Measurements from ENCODE around the gene TMPRSS12.
A peak's percentile ranks its signal among the peaks of the same experiment; 100 is the strongest.
"Not testable (repeated sequence)": the region's sequence is repeated elsewhere in the genome, so short reads cannot be mapped to it uniquely, and the experiment has no call there.

Gene TMPRSS12

DNA sequence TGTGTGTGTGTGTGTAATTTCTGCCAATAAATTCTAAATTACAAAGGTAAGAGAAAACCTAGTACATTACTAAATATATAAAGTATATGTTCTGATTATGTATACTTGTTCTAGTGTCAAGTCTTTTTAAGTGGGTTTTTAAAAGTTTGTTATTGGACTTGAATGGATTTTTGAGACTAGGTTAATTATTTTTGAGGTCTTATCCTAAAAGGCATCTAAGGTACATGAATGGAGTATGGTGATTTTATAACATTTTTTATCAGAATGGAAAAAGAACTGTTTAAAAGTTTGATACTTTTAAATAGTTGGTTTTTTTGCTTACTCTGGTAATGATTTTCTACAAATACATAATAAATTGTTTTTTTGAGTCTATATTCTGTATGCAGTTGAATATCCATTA, 22.5 kb upstream of the TMPRSS12 start:
- H3K27me3 ChIP-seq (replicated peaks in 2 of 5; ENCODE audit: control insufficient read depth in 4 of 5, insufficient read depth in 5 of 5, low read length in 4 of 5): no peaks in the 10 kb centered on the region
- peaks cover 2 to 39% (median 23%) of the 10 kb centered on the region in 4 experiments for H3K36me3 ChIP-seq (ENCODE audit: control insufficient read depth in 4 of 4, insufficient read depth in 4 of 4, low read length in 3 of 4)
- CTCF ChIA-PET: interaction anchor here (1.0 to 1.1 kb wide), 2 partner anchors 15 to 167 kb away, joined by 3 to 4 read pairs; no protein-coding TSS in a partner anchor
- H3K4me1 ChIP-seq (ENCODE audit: control extremely low read depth in 1 of 4, control insufficient read depth in 4 of 4, insufficient read depth in 4 of 4, low read length in 3 of 4): no peaks in the 10 kb centered on the region
- H3K27ac ChIP-seq (ENCODE audit: insufficient read depth in 1 of 2, low read depth in 1 of 2, low read length in 2 of 2, poor library complexity in 1 of 2, severe bottlenecking in 2 of 2): no peak overlapping the region
- H3K4me3 ChIP-seq (ENCODE audit: control insufficient read depth in 1 of 7, extremely low read depth in 1 of 7, insufficient read depth in 4 of 7, low read depth in 2 of 7, low read length in 6 of 7): no peak overlapping the region
- no peak for DNase-seq
- POLR2A ChIA-PET: no interaction called here
- H3K9me3 ChIP-seq (ENCODE audit: control extremely low read depth in 1 of 5, control insufficient read depth in 4 of 5, insufficient read depth in 2 of 5, low read depth in 1 of 5, low read length in 4 of 5): no peaks in the 10 kb centered on the region

DNA sequence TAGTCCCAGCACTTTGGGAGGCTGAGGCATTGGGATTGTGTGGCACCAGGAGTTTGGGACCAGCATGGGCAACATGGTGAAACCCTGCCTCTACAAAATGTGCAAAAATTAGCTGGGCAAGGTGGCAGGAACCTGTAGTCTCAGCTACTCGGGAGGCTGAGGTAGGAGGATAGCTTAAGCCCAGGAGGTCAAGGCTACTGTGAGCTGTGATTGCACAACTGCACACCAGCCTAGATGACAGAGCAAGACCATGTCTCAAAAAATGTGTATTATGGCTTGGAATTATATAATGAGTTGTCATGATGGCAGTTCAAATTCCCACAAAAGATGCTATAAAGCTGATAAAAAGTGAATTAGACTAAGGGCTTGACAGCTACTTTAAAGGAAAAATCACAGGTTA, 20.6 kb upstream of the TMPRSS12 start:
- no peak overlapping the region for H3K4me3 ChIP-seq (ENCODE audit: control insufficient read depth in 1 of 7, extremely low read depth in 1 of 7, insufficient read depth in 4 of 7, low read depth in 2 of 7, low read length in 6 of 7)
- no peaks in the 10 kb centered on the region for H3K9me3 ChIP-seq (ENCODE audit: control extremely low read depth in 1 of 5, control insufficient read depth in 4 of 5, insufficient read depth in 2 of 5, low read depth in 1 of 5, low read length in 4 of 5)
- H3K36me3 ChIP-seq (ENCODE audit: control insufficient read depth in 4 of 4, insufficient read depth in 4 of 4, low read length in 3 of 4): peaks cover 0 to 20% (median 7%) of the 10 kb centered on the region in 4 experiments
- H3K27ac ChIP-seq (ENCODE audit: insufficient read depth in 1 of 2, low read depth in 1 of 2, low read length in 2 of 2, poor library complexity in 1 of 2, severe bottlenecking in 2 of 2): no peak overlapping the region
- no peaks in the 10 kb centered on the region for H3K4me1 ChIP-seq (ENCODE audit: control extremely low read depth in 1 of 4, control insufficient read depth in 4 of 4, insufficient read depth in 4 of 4, low read length in 3 of 4)
- H3K27me3 ChIP-seq (replicated peaks in 2 of 5; ENCODE audit: control insufficient read depth in 4 of 5, insufficient read depth in 5 of 5, low read length in 4 of 5): no peaks in the 10 kb centered on the region
- DNase-seq: no peak
- 100% methylated on average over 1 of the region's 1 CpG for WGBS (ENCODE audit: insufficient coverage)
- ChIA-PET CTCF (interaction anchor here (0.7 to 2.3 kb wide), 7 partner anchors 9 to 204 kb away, joined by 3 to 8 read pairs (median 4); partner anchors contain the start of gene SLC11A2), POLR2A (no interaction called here)

DNA sequence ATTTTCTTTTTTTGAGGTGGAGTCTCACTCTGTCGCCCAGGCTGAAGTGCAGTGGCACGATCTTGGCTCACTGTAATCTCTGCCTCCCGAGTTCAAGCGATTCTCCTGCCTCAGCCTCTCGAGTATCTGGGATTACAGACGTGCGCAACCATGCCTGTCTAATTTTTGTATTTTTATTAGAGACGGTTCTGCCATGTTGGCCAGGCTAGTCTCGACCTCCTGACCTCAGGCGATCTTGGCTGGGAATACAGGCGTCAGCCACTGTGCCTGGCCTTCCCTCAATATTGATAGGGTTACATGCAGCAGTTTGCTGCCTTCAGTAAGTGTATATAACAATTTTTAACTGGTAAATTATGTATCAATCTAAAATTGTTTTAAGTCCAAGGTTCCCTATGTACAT, 19.0 kb upstream of the TMPRSS12 start:
- H3K9me3 ChIP-seq (ENCODE audit: control extremely low read depth in 1 of 5, control insufficient read depth in 4 of 5, insufficient read depth in 2 of 5, low read depth in 1 of 5, low read length in 4 of 5); H3K4me3 ChIP-seq (ENCODE audit: control insufficient read depth in 1 of 7, extremely low read depth in 1 of 7, insufficient read depth in 4 of 7, low read depth in 2 of 7, low read length in 6 of 7); POLR2A ChIA-PET; H3K27me3 ChIP-seq (replicated peaks in 2 of 5; ENCODE audit: control insufficient read depth in 4 of 5, insufficient read depth in 5 of 5, low read length in 4 of 5); DNase-seq; H3K36me3 ChIP-seq (ENCODE audit: control insufficient read depth in 4 of 4, insufficient read depth in 4 of 4, low read length in 3 of 4); H3K4me1 ChIP-seq (ENCODE audit: control extremely low read depth in 1 of 4, control insufficient read depth in 4 of 4, insufficient read depth in 4 of 4, low read length in 3 of 4); H3K27ac ChIP-seq (ENCODE audit: insufficient read depth in 1 of 2, low read depth in 1 of 2, low read length in 2 of 2, poor library complexity in 1 of 2, severe bottlenecking in 2 of 2): not testable (repeated sequence)
- over 99% methylated on average over 10 of the region's 11 CpGs for WGBS (ENCODE audit: insufficient coverage)
- CTCF ChIA-PET: interaction anchor here (7.3 kb wide), 1 partner anchor 164 kb away, joined by 108 read pairs; no protein-coding TSS in a partner anchor

DNA sequence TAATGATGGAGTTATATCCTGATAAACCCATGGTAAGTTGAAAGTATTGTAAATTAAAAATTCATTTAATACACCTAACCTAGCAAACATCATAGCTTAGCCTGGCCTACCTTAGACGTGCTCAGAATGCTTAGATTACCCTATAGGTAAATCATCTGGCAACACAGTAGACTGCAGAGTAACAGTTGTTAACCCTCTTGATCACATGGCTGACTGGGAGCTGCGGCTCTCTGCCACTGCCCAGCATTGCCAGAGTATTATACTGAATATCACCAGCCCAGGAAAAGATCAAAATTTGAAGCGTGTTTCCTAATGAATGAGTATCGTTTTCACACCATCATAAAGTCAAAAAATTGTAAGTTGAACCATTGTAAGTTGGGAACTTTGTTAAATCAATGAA, 17.8 kb upstream of the TMPRSS12 start:
- WGBS (ENCODE audit: insufficient coverage): 75% methylated on average over 2 of the region's 4 CpGs
- no peaks in the 10 kb centered on the region for H3K9me3 ChIP-seq (ENCODE audit: control extremely low read depth in 1 of 5, control insufficient read depth in 4 of 5, insufficient read depth in 2 of 5, low read depth in 1 of 5, low read length in 4 of 5)
- POLR2A ChIA-PET: interaction anchor here (0.6 kb wide), 2 partner anchors 58 to 205 kb away, joined by 3 to 4 read pairs; no protein-coding TSS in a partner anchor
- peaks cover 0 to 3% (median 0%) of the 10 kb centered on the region in 4 experiments for H3K36me3 ChIP-seq (ENCODE audit: control insufficient read depth in 4 of 4, insufficient read depth in 4 of 4, low read length in 3 of 4)
- peak overlapping the region in 1 of 7 experiments; percentile 34 for H3K4me3 ChIP-seq (ENCODE audit: control insufficient read depth in 1 of 7, extremely low read depth in 1 of 7, insufficient read depth in 4 of 7, low read depth in 2 of 7, low read length in 6 of 7)
- no peaks in the 10 kb centered on the region for H3K4me1 ChIP-seq (ENCODE audit: control extremely low read depth in 1 of 4, control insufficient read depth in 4 of 4, insufficient read depth in 4 of 4, low read length in 3 of 4)
- H3K27ac ChIP-seq (ENCODE audit: insufficient read depth in 1 of 2, low read depth in 1 of 2, low read length in 2 of 2, poor library complexity in 1 of 2, severe bottlenecking in 2 of 2): peak overlapping the region in 1 of 2 experiments; percentile 52
- H3K27me3 ChIP-seq (replicated peaks in 2 of 5; ENCODE audit: control insufficient read depth in 4 of 5, insufficient read depth in 5 of 5, low read length in 4 of 5): no peaks in the 10 kb centered on the region
- CTCF ChIA-PET: interaction anchor here (0.7 to 7.3 kb wide), 11 partner anchors 10 to 204 kb away, joined by 3 to 108 read pairs (median 3); partner anchors contain the start of gene ATF1
- DNase-seq: no peak

DNA sequence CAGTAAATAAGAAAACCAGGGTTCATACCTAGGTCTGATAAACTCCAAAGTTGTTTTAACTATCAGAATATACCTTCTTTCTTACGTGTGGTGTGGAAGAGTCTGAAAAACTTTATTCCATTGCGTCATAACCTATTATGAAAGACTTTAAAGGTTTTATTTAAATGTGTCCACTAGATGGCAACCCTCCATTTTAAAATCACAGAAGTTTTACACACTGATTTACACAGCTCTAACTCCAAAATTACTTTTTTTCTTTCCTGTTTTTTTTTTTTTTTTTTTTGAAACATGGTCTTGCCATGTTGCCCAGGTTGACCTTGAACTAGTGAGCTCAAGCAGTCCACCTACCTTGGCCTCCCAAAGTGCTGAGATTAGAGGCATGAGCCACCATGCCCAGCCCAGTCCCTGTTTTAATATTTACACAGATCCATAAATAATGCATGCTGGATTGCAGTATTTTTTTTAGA, 17.3 kb upstream of the TMPRSS12 start:
- Histone ChIP-seq H3K27me3 (replicated peaks in 2 of 5; ENCODE audit: control insufficient read depth in 4 of 5, insufficient read depth in 5 of 5, low read length in 4 of 5) (no peaks in the 10 kb centered on the region), H3K4me1 (ENCODE audit: control extremely low read depth in 1 of 4, control insufficient read depth in 4 of 4, insufficient read depth in 4 of 4, low read length in 3 of 4) (no peaks in the 10 kb centered on the region), H3K4me3 (ENCODE audit: control insufficient read depth in 1 of 7, extremely low read depth in 1 of 7, insufficient read depth in 4 of 7, low read depth in 2 of 7, low read length in 6 of 7) (peak overlapping the region in 1 of 7 experiments; percentile 34), H3K27ac (ENCODE audit: insufficient read depth in 1 of 2, low read depth in 1 of 2, low read length in 2 of 2, poor library complexity in 1 of 2, severe bottlenecking in 2 of 2) (peak overlapping the region in 1 of 2 experiments; percentile 52), H3K36me3 (ENCODE audit: control insufficient read depth in 4 of 4, insufficient read depth in 4 of 4, low read length in 3 of 4) (peaks cover 0 to 3% (median 0%) of the 10 kb centered on the region in 4 experiments), H3K9me3 (ENCODE audit: control extremely low read depth in 1 of 5, control insufficient read depth in 4 of 5, insufficient read depth in 2 of 5, low read depth in 1 of 5, low read length in 4 of 5) (no peaks in the 10 kb centered on the region)
- DNase-seq: peak; percentile 78 to 86 (median 82)
- ChIA-PET POLR2A (interaction anchor here (0.6 kb wide), 2 partner anchors 59 to 204 kb away, joined by 3 to 4 read pairs; no protein-coding TSS in a partner anchor), CTCF (interaction anchor here (0.7 to 7.3 kb wide), 17 partner anchors 10 to 204 kb away, joined by 3 to 108 read pairs (median 3); partner anchors contain the start of genes ATF1 and SLC11A2)
- no CpG with 5 or more reads among the region's 2 CpGs for WGBS (ENCODE audit: insufficient coverage)

DNA sequence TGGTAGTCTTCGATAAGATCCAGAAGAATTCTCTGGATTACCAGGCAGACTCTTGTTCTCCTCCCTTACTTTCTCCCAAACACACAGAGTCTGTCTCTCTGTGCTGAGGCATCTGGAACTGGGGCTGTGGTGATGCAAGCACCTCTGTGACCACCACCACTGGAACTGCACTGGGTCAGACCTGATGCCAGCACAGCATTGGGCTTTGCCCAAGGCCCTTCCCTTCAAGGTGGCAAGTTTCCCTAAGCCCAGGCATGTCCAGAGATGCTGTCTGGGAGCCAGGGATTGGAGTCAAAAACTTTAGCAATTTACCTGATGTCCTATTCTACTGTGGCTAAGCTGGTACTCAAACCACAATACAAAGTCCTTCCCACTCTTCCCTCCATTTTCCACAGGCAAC, 14.6 kb upstream of the TMPRSS12 start:
- Histone ChIP-seq H3K27me3 (replicated peaks in 2 of 5; ENCODE audit: control insufficient read depth in 4 of 5, insufficient read depth in 5 of 5, low read length in 4 of 5) (no peaks in the 10 kb centered on the region), H3K4me1 (ENCODE audit: control extremely low read depth in 1 of 4, control insufficient read depth in 4 of 4, insufficient read depth in 4 of 4, low read length in 3 of 4) (no peaks in the 10 kb centered on the region), H3K9me3 (ENCODE audit: control extremely low read depth in 1 of 5, control insufficient read depth in 4 of 5, insufficient read depth in 2 of 5, low read depth in 1 of 5, low read length in 4 of 5) (peaks cover 0 to 5% (median 0%) of the 10 kb centered on the region in 5 experiments), H3K36me3 (ENCODE audit: control insufficient read depth in 4 of 4, insufficient read depth in 4 of 4, low read length in 3 of 4) (no peaks in the 10 kb centered on the region), H3K27ac (ENCODE audit: insufficient read depth in 1 of 2, low read depth in 1 of 2, low read length in 2 of 2, poor library complexity in 1 of 2, severe bottlenecking in 2 of 2) (no peak overlapping the region), H3K4me3 (ENCODE audit: control insufficient read depth in 1 of 7, extremely low read depth in 1 of 7, insufficient read depth in 4 of 7, low read depth in 2 of 7, low read length in 6 of 7) (no peak overlapping the region)
- no peak for DNase-seq
- 100% methylated on average over 1 of the region's 1 CpG for WGBS (ENCODE audit: insufficient coverage)
- POLR2A ChIA-PET: interaction anchor here (1.0 kb wide), 1 partner anchor 159 kb away, joined by 3 read pairs; no protein-coding TSS in a partner anchor
- CTCF ChIA-PET: interaction anchor here (0.6 to 7.3 kb wide), 5 partner anchors 10 to 238 kb away, joined by 3 to 108 read pairs (median 3); no protein-coding TSS in a partner anchor

DNA sequence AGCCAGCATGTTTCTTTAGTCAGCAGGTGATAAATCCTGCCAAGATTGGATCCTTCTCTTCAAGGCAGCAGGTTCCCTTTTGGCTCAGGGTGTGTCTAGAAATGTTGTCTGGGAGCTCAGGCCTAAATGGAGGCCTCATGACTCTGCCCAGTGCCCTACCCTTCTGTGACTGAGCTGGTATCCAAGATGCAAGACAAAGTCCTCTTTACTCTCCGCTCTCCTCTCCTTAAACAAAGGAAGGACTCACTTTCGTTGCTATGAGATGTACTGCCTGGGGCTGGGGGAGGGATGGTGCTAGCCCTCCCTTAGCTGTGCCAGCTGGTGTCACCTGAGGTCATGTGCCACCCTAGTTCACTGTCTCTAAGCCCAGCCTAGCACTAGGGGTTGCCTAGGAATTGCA, 13.8 kb upstream of the TMPRSS12 start:
- DNase-seq: no peak
- H3K4me1 ChIP-seq (ENCODE audit: control extremely low read depth in 1 of 4, control insufficient read depth in 4 of 4, insufficient read depth in 4 of 4, low read length in 3 of 4): no peaks in the 10 kb centered on the region
- ChIA-PET POLR2A (no interaction called here), CTCF (interaction anchor here (1.0 to 7.3 kb wide), 4 partner anchors 9 to 158 kb away, joined by 3 to 108 read pairs (median 3); no protein-coding TSS in a partner anchor)
- 80% methylated on average over 1 of the region's 2 CpGs for WGBS (ENCODE audit: insufficient coverage)
- no peak overlapping the region for H3K27ac ChIP-seq (ENCODE audit: insufficient read depth in 1 of 2, low read depth in 1 of 2, low read length in 2 of 2, poor library complexity in 1 of 2, severe bottlenecking in 2 of 2)
- H3K9me3 ChIP-seq (ENCODE audit: control extremely low read depth in 1 of 5, control insufficient read depth in 4 of 5, insufficient read depth in 2 of 5, low read depth in 1 of 5, low read length in 4 of 5): peaks cover 0 to 9% (median 1%) of the 10 kb centered on the region in 5 experiments
- H3K4me3 ChIP-seq (ENCODE audit: control insufficient read depth in 1 of 7, extremely low read depth in 1 of 7, insufficient read depth in 4 of 7, low read depth in 2 of 7, low read length in 6 of 7): no peak overlapping the region
- no peaks in the 10 kb centered on the region for H3K36me3 ChIP-seq (ENCODE audit: control insufficient read depth in 4 of 4, insufficient read depth in 4 of 4, low read length in 3 of 4)
- no peaks in the 10 kb centered on the region for H3K27me3 ChIP-seq (replicated peaks in 2 of 5; ENCODE audit: control insufficient read depth in 4 of 5, insufficient read depth in 5 of 5, low read length in 4 of 5)
